ENCODE results near the gene PLPP2. TPM values are rescaled to one million over a fixed set of nuclear protein-coding genes. Genes with fewer than 3 reads are reported as not detected.

PLPP2 gene
- total and polyA plus RNA-seq, 7 donors, result 0.10 to 0.93 (median 0.30) TPM; not detected in 1

- TF ChIP-seq, protein P1, sequence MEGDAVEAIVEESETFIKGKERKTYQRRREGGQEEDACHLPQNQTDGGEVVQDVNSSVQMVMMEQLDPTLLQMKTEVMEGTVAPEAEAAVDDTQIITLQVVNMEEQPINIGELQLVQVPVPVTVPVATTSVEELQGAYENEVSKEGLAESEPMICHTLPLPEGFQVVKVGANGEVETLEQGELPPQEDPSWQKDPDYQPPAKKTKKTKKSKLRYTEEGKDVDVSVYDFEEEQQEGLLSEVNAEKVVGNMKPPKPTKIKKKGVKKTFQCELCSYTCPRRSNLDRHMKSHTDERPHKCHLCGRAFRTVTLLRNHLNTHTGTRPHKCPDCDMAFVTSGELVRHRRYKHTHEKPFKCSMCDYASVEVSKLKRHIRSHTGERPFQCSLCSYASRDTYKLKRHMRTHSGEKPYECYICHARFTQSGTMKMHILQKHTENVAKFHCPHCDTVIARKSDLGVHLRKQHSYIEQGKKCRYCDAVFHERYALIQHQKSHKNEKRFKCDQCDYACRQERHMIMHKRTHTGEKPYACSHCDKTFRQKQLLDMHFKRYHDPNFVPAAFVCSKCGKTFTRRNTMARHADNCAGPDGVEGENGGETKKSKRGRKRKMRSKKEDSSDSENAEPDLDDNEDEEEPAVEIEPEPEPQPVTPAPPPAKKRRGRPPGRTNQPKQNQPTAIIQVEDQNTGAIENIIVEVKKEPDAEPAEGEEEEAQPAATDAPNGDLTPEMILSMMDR (IDR thresholded peaks at IDR 0.05), result no peak
- DNase-seq (no peak), ATAC-seq (no peak)
- Histone ChIP-seq H3K4me1 (peaks cover 9% of the 10 kb centered on the region), H3K9me3 (no peaks in the 10 kb centered on the region), H3K27ac (no peak overlapping the region), H3K4me3 (no peak overlapping the region), H3K27me3 (ENCODE audit: insufficient read depth in 3 of 3, low read length in 2 of 3) (no peaks in the 10 kb centered on the region), H3K36me3 (ENCODE audit: insufficient read depth in 1 of 2, low read depth in 1 of 2) (peaks cover 0 to 32% of the 10 kb centered on the region in 2 donors)
- intact Hi-C loops (cut with DNase I), result no loop called here
- WGBS, 3 donors, result 82 to 90% (median 87%) methylated on average over 20 of the region's 20 CpGs
Measured at GRCh38 chr19:336067-336614, 44.9 kb upstream of the PLPP2 start.

DNA sequence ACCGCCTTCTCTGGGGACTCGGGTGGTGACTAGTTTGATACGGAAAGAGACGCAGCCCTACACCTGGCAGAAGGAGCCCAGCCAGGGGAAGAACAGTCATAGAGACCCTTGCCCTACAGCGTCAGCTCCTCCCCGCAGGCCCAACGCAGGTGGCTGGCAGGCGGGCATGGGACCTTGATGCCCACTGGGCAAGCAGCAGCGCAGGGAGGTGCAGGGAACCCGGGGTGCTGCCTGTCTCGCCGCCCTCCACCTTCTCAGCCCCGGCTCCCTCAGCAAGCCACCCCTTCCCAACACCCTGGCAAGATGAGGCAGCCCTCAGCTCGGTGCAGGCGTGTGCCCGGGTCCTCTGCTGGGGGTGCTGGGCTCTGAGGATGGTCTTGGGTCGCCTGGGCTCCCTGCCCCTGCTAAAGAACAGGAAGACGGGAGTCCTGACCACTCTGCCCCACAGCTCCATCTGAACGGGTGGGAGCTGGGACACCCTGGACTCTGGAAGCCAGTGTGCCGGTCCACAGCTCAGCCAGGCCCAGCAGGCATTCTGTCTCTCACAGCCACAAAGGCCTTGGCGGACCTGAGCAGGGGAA lies 44.4 kb upstream of the PLPP2 start:
- no peaks in the 10 kb centered on the region for H3K27me3 ChIP-seq (ENCODE audit: insufficient read depth in 3 of 3, low read length in 2 of 3)
- no peak overlapping the region for H3K4me3 ChIP-seq
- ATAC-seq, result no peak
- DNase-seq, result no peak
- 92 to 93% (median 92%) methylated on average over 20 to 21 of the region's 21 CpGs for WGBS, 3 donors
- H3K36me3 ChIP-seq (ENCODE audit: insufficient read depth in 1 of 2, low read depth in 1 of 2), result peaks cover 3 to 37% of the 10 kb centered on the region in 2 donors
- peaks cover 4% of the 10 kb centered on the region for H3K4me1 ChIP-seq
- TF ChIP-seq, protein P1 (IDR thresholded peaks at IDR 0.05), result no peak
- H3K9me3 ChIP-seq, result no peaks in the 10 kb centered on the region
- intact Hi-C loops (cut with DNase I), result no loop called here
- H3K27ac ChIP-seq, result no peak overlapping the region

- peaks cover 3 to 43% of the 10 kb centered on the region in 2 donors for H3K36me3 ChIP-seq (ENCODE audit: insufficient read depth in 1 of 2, low read depth in 1 of 2)
- H3K4me3 ChIP-seq, result no peak overlapping the region
- WGBS, 3 donors, result 82 to 97% (median 89%) methylated on average over 9 of the region's 9 CpGs
- DNase-seq (no peak), ATAC-seq (no peak)
- no peaks in the 10 kb centered on the region for H3K4me1 ChIP-seq
- intact Hi-C loops (cut with DNase I), result no loop called here
- H3K27me3 ChIP-seq (ENCODE audit: insufficient read depth in 3 of 3, low read length in 2 of 3), result no peaks in the 10 kb centered on the region
- H3K9me3 ChIP-seq, result no peaks in the 10 kb centered on the region
- H3K27ac ChIP-seq, result no peak overlapping the region
- TF ChIP-seq, protein P1 (IDR thresholded peaks at IDR 0.05), result no peak
Measured at GRCh38 chr19:335072-335471, 43.9 kb upstream of the PLPP2 start.

DNA sequence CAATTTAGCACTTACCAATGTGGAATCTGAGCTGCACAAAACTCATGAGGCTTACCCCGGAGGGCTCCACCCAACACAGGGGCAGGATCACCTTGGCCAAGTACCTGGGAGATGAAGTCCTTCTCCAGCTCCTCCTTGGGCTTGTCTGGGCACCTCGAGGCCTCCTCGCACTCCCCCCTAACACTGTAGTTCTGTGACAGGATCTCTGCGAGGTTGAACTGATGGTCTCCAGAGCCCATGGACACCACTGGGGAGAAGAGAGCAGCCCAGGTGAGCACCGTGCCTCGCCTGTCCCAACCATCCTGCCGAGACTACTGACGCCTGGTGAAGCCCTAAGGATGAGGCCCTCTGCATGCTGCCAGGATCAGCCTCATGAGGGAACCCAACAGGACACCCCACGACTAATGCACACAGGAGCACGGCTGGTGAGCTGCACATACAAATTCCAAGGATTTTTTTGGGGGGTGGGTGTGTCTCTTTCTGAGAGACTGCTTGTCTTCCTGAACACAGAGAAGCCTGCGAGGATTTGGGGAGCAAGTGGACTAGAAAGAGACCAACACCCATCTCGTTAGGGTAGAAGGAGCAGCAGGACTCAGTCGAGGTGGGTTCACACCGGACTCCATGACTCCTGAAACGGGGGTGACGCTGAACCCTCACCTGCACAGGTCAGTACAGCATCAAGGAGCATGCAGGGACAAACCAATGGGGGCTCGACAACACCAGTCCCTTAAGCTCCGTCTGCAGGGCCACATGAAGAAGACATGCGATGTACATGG lies 43.3 kb upstream of the PLPP2 start:
- 90 to 92% (median 91%) methylated on average over 19 of the region's 19 CpGs for WGBS, 3 donors
- no peak overlapping the region for H3K27ac ChIP-seq
- TF ChIP-seq, protein P1 (IDR thresholded peaks at IDR 0.05), result no peak
- ATAC-seq (no peak), DNase-seq (no peak)
- peaks cover 7 to 48% of the 10 kb centered on the region in 2 donors for H3K36me3 ChIP-seq (ENCODE audit: insufficient read depth in 1 of 2, low read depth in 1 of 2)
- no peaks in the 10 kb centered on the region for H3K9me3 ChIP-seq
- H3K4me3 ChIP-seq, result no peak overlapping the region
- H3K4me1 ChIP-seq, result no peaks in the 10 kb centered on the region
- intact Hi-C loops (cut with DNase I), result no loop called here
- no peaks in the 10 kb centered on the region for H3K27me3 ChIP-seq (ENCODE audit: insufficient read depth in 3 of 3, low read length in 2 of 3)
